K562 treated with DMSO at 1 percent for 4 hours (cell line): ENCODE data around the gene GPR75. TPM values are rescaled to one million over a fixed set of nuclear protein-coding genes. Genes with fewer than 3 reads are reported as not detected.

Experiments used
- total RNA-seq: library from RNA; unstranded; fragments of 300-600 nt; gene quantifications from 2 replicates; pipeline ENCODE4 v1.2.3, GENCODE V29; 2022; ENCODE audit not compliant: insufficient read depth

GPR75 gene
- 1.6 and 3.1 TPM in 2 replicates for total RNA-seq

DNA sequence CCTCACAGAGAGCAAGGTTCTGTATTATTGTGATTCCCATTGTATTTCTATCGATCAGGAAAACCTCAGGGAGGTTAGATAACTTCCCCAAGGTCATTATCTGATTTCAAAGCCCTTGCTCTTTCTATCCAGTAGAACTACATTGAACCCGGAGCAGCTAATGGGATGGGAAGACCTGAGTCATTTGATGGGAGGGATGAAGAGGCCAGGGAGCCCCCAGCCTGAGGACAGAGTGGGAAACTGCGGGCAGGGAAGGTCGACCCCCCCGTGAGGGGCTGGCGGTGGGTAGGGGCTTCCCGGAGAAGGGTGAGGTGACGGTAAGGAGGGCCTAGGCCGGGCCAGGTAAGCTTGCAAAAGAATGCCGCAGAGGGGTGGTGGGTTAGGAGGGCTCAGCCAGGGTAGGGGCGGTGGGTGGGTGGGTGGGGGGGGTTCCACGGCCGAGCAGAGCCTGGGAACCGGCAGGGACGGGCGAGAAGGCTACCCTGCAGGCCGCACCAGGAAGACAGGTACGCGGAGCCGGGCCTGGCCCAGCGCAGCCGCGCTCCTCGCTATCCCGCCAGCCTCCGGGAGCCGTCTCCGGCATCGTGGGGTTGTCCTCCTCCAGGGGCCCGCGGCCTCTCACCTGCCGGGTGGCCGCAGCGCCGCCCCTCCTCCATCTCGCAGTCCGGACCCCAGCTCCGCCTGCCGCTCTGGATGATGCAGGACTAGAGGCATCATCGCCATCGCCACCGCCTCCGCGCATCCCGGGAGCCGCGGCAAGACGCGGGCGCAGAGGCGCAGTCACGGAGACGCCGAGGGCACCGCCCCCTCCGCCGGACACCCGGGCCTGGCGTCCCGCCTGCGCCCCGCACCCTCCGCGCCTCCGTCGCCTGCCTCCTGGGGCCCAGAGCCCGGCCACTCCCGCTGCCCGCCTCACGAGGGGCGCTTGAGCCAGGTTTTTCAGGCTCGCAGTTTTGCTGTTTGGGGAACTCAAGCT is at the start of gene GPR75:
Gene GPR75, minus strand, starts transcription at position 762 of the 976 bp plus-strand sequence. CDS start 5,211 bp downstream, outside the sequence.

Other genes with a start within 250 kb of the GPR75 start
- 7.9 and 8.7 TPM in 2 replicates for gene CHAC2, start 92.2 kb downstream of the GPR75 start, total RNA-seq
- gene ASB3, start 73.0 kb downstream of the GPR75 start, total RNA-seq, result 9.5 and 10.6 TPM in 2 replicates
- gene ERLEC1, start 72.9 kb downstream of the GPR75 start, total RNA-seq, result 23.4 and 27.1 TPM in 2 replicates
- gene PSME4, start 111.0 kb upstream of the GPR75 start, total RNA-seq, result 29.9 and 30.3 TPM in 2 replicates